Body of pancreas (tissue), 4 donors: ENCODE measurements around the gene OGFR.

Experiments
- POLR2A ChIP-seq, 3 donors: fragments of 450-650 bp; IDR thresholded peaks; one replicate each; pipeline ENCODE4 v1.6.1; 2016; ENCODE audit warnings: antibody characterized with exemption in 3 of 3, mild to moderate bottlenecking in 2 of 3
- TF ChIP-seq, protein P1 (sequence below), 7 experiments: fragments of 450-650 bp in 4 of 7; fragments of 200-600 bp in 3 of 7; sonication (generic) in 3 of 7; IDR thresholded peaks; one replicate each; pipeline ENCODE4 v1.5.1; 2016 to 2019; ENCODE audit warnings: antibody characterized with exemption in 7 of 7

DNA sequence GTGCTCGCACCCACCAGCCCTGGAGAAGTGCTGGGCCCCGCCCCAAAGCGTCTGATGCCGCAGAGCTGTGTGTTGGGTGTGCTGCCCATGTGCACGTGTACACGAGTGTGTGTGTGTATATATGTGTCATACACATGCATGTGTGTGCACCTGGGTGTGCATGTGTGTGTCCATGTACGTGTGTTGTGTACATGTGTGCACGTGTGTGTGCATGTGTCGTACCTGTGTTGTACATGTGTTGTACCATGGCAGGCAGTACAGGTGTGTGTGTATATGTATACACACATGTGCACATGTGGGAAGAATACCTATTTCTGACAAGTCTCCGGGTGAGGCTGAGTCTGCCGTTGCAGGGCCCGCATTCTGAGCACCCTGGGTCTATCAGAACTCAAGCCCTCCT is 14.6 kb upstream of the OGFR start:
- TF ChIP-seq, protein P1, sequence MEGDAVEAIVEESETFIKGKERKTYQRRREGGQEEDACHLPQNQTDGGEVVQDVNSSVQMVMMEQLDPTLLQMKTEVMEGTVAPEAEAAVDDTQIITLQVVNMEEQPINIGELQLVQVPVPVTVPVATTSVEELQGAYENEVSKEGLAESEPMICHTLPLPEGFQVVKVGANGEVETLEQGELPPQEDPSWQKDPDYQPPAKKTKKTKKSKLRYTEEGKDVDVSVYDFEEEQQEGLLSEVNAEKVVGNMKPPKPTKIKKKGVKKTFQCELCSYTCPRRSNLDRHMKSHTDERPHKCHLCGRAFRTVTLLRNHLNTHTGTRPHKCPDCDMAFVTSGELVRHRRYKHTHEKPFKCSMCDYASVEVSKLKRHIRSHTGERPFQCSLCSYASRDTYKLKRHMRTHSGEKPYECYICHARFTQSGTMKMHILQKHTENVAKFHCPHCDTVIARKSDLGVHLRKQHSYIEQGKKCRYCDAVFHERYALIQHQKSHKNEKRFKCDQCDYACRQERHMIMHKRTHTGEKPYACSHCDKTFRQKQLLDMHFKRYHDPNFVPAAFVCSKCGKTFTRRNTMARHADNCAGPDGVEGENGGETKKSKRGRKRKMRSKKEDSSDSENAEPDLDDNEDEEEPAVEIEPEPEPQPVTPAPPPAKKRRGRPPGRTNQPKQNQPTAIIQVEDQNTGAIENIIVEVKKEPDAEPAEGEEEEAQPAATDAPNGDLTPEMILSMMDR (IDR thresholded peaks at IDR 0.05) = no peak
- no peak for TF ChIP-seq POLR2A (IDR thresholded peaks at IDR 0.05)
